Psoas muscle (tissue), 8 donors: ENCODE data around the gene TMEM271. TPM values are rescaled to one million over a fixed set of nuclear protein-coding genes. Genes with fewer than 3 reads are reported as not detected.

Experiments
- ATAC-seq, 4 donors: fragments of 200-7000 bp; cut with Tn5 transposase; one replicate each; pipeline ENCODE4 v1.9.1; 2020; ENCODE audit warnings: moderate library complexity in 3 of 4, mild to moderate bottlenecking in 2 of 4
- DNase-seq, 2 donors: peaks; one replicate each; pipeline ENCODE4 v3.0.0-alpha.2; 2020
- H3K27ac ChIP-seq: fragments of 200-600 bp; one replicate; pipeline ENCODE4 v1.8.0; 2022
- H3K27me3 ChIP-seq, 3 donors: fragments of 200-600 bp in 1 of 3; one replicate each; pipeline versions ENCODE4 v1.6.1 to v1.8.0; 2013 to 2022; ENCODE audit warnings: low read length in 2 of 3, mild to moderate bottlenecking in 2 of 3, moderate library complexity in 1 of 3; ENCODE audit not compliant: insufficient read depth in 3 of 3
- H3K36me3 ChIP-seq, 2 donors: fragments of 200-600 bp in 1 of 2; one replicate each; pipeline versions ENCODE4 v1.6.1 to v1.8.0; 2013 to 2022; ENCODE audit warnings: low read depth in 1 of 2, mild to moderate bottlenecking in 1 of 2, moderate library complexity in 1 of 2; ENCODE audit not compliant: insufficient read depth in 1 of 2
- H3K4me1 ChIP-seq: fragments of 200-600 bp; one replicate; pipeline ENCODE4 v1.8.0; 2022
- H3K4me3 ChIP-seq: fragments of 200-600 bp; one replicate; pipeline ENCODE4 v1.8.0; 2022; ENCODE audit warnings: mild to moderate bottlenecking
- H3K9me3 ChIP-seq: fragments of 200-600 bp; one replicate; pipeline ENCODE4 v1.8.0; 2022
- WGBS, 3 donors: extraction: QIAGEN DNeasy Blood & Tissue Kit; methylation state at CpG; one replicate each; pipeline versions ENCODE4 v1.1.6 to v1.1.7; 2013; 5-methylcytosine and 5-hydroxymethylcytosine counted together
- intact Hi-C, 2 donors: fragments of 100-400 bp; cut with DNase I; formaldehyde crosslinking; loops; one replicate each; pipeline versions ENCODE4 v1.11.0 to v1.14.2; 2022
- polyA plus RNA-seq, 3 donors: library from polyadenylated mRNA; stranded (reverse); fragments of 200-250 nt; gene quantifications; one replicate each; pipeline ENCODE4 v1.2.3, GENCODE V29; 2013
- total RNA-seq, 4 donors: library from RNA; stranded (reverse); fragmentation: NEBNext Ultra II Directional in 2 of 4; extraction: Animal tissue kit (Norgen Biotek cat#: 25700) in 2 of 4; gene quantifications; one replicate each; pipeline versions ENCODE4 v1.2.1 to v1.2.4, GENCODE V29; 2021 to 2023
- TF ChIP-seq, protein P1 (sequence below): fragments of 200-600 bp; IDR thresholded peaks from one replicate; pipeline ENCODE4 v1.8.0; 2022; ENCODE audit warnings: antibody characterized with exemption
- donor health status: healthy with polysubstance abuse.
- donor health status: DM: no; HTN: no; CAD: no; lungs with moderate emphysema.
- donor health status: Bipolar disorder and iron deficiency.
- donor health status: healthy.
- donor health status: DM: yes; HTN: yes; CAD: no.
- donor health status: DM: no; HTN: no; CAD: no.
- donor health status: DM: no; HTN: no; CAD: no.
- donor health status: DM: yes; HTN: yes; CAD: no.

TMEM271 gene
- total and polyA plus RNA-seq, 7 donors, result not detected

DNA sequence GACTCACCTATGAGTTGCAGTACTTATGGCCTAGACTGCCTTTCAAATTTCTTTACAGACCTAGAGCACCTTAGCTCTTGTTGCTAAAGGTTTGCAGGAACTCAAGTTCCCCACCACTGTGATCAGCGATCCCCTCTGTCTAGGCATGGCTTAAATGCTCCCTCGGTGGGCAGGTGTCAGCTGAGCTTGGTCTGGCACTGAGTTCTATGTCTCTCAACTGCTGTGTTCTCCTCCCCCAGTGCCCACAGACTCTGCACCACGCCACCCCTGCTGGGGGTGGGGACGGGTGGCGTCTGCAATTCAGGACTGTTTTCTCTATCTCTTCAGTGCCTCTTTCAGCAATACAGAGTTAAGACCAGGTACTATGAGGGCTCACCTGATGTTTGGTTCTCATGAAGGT lies 30.5 kb downstream of the TMEM271 start:
- TF ChIP-seq, protein P1, sequence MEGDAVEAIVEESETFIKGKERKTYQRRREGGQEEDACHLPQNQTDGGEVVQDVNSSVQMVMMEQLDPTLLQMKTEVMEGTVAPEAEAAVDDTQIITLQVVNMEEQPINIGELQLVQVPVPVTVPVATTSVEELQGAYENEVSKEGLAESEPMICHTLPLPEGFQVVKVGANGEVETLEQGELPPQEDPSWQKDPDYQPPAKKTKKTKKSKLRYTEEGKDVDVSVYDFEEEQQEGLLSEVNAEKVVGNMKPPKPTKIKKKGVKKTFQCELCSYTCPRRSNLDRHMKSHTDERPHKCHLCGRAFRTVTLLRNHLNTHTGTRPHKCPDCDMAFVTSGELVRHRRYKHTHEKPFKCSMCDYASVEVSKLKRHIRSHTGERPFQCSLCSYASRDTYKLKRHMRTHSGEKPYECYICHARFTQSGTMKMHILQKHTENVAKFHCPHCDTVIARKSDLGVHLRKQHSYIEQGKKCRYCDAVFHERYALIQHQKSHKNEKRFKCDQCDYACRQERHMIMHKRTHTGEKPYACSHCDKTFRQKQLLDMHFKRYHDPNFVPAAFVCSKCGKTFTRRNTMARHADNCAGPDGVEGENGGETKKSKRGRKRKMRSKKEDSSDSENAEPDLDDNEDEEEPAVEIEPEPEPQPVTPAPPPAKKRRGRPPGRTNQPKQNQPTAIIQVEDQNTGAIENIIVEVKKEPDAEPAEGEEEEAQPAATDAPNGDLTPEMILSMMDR, result no peak
- Histone ChIP-seq H3K27me3 (no peaks in the 10 kb centered on the region), H3K9me3 (no peaks in the 10 kb centered on the region), H3K4me3 (no peak overlapping the region), H3K27ac (no peak overlapping the region), H3K4me1 (no peaks in the 10 kb centered on the region), H3K36me3 (no peaks in the 10 kb centered on the region)
- no peak for ATAC-seq
- 63 to 78% (median 71%) methylated on average over 5 of the region's 5 CpGs for WGBS, 3 donors
- no peak for DNase-seq
- intact Hi-C loops, result no loop called here

DNA sequence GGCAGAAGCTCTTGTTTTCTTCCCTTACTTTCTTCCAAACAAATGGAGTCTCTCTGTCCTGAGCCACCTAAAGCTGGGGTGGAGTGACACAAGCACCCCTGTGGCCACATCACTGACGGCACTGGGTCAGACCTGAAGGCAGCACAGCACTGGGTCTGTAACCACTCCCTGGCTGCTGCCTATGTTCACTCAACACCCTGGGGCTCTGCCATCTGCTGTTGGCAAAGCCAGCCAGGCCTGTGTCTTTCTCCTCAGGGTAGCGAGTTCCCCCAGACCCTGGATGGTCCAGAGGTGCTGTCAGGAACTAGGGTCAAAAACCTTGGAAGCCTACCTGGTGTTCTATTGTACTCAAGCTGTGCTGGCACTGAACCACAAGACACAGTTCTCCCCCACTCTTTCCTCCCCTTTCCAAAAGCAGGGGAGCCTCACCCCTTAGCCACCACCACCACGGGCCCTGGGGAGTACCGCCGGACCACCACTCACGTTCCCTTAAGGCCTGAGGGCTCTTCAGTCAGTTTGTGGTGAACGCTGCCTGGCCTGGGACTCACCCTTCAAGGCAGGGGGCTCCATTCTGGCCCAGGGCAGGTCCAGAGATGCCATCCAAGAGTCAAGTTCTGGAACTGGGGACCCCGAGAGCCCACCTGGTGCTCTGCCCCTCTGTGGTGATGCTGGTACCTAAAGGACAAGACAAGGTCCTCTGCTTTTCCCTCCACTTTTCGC lies 31.5 kb downstream of the TMEM271 start:
- ATAC-seq (no peak), DNase-seq (no peak)
- H3K36me3 ChIP-seq, result peaks cover 0 to 2% of the 10 kb centered on the region in 2 donors
- H3K4me3 ChIP-seq, result no peak overlapping the region
- WGBS, 3 donors, result 81 to 87% (median 85%) methylated on average over 9 of the region's 9 CpGs
- intact Hi-C loops, result no loop called here
- no peaks in the 10 kb centered on the region for H3K27me3 ChIP-seq
- no peaks in the 10 kb centered on the region for H3K4me1 ChIP-seq
- H3K27ac ChIP-seq, result no peak overlapping the region
- TF ChIP-seq, protein P1, result no peak
- H3K9me3 ChIP-seq, result no peaks in the 10 kb centered on the region

DNA sequence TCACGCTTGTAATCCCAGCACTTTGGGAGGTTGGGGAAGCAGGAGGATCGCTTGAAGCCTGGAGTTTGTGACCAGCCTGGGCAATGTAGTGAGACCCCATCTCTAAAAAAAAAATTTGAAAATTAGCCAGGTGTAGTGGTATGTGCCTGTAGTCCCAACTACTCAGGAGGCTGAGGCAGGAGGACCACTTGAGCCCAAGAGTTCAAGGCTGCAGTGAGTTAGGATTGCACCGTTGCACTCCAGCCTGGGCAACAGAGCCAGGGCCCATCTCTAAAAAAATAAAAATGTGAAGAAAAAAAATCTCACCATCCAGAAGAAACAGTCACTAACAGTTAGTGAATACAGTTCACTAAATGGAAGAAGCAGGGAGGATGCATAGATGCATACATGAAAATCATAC lies 34.8 kb downstream of the TMEM271 start:
- no peaks in the 10 kb centered on the region for H3K4me1 ChIP-seq
- 88 to 93% (median 92%) methylated on average over 3 of the region's 3 CpGs for WGBS, 3 donors
- TF ChIP-seq, protein P1, result no peak
- H3K36me3 ChIP-seq, result peaks cover 0 to 33% of the 10 kb centered on the region in 2 donors
- no peak overlapping the region for H3K4me3 ChIP-seq
- intact Hi-C loops, result no loop called here
- no peaks in the 10 kb centered on the region for H3K27me3 ChIP-seq
- no peak overlapping the region for H3K27ac ChIP-seq
- H3K9me3 ChIP-seq, result no peaks in the 10 kb centered on the region
- ATAC-seq (no peak), DNase-seq (no peak)

DNA sequence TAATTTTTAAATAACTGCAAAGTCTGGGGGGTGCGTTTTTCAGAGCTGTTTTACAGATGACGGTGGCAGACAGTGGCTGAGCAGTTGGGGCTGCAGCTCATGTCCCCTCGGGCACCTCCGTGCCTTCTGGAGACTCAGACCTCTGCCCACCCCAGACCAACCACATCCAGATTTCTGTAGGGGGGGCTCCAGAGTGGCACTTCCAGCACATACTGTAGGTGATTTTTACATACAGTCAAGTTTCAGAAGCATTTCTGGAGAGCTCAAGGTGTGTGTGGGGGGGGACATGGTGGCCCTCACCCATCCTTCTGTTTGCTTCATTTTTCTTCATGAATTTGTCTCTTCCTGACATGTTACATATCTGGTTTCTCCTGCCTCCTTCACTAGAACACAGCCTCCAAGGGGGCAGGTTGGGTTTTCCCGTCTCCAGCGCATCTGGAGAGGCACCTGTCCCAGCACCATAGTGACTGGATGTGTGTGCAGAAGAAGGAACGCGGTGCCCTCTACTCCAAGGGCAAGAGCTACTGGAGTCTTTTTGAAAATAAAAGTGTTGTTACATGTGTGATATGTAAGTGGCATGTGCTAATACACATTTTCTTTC lies 37.5 kb downstream of the TMEM271 start:
- TF ChIP-seq, protein P1, result no peak
- ATAC-seq (no peak), DNase-seq (no peak)
- Histone ChIP-seq H3K4me1 (no peaks in the 10 kb centered on the region), H3K9me3 (no peaks in the 10 kb centered on the region), H3K27me3 (no peaks in the 10 kb centered on the region), H3K4me3 (no peak overlapping the region), H3K36me3 (peaks cover 0 to 59% of the 10 kb centered on the region in 2 donors), H3K27ac (no peak overlapping the region)
- intact Hi-C loops, result no loop called here
- WGBS, 3 donors, result 95 to 98% (median 95%) methylated on average over 8 of the region's 8 CpGs
